ENCODE data around the gene FARP2.

FARP2 gene

GRCh38 chr2:241479026-241479898 lies 123.2 kb downstream of the FARP2 start:
- Histone ChIP-seq H3K36me3 (no peaks in the 10 kb centered on the region), H3K27me3 (no peaks in the 10 kb centered on the region), H3K9me3 (no peaks in the 10 kb centered on the region), H3K4me1 (no peaks in the 10 kb centered on the region), H3K4me3 (ENCODE audit: low read depth, low read length) (no peak overlapping the region)
- no peak for DNase-seq
- no peak for TF ChIP-seq CTCF (IDR thresholded peaks at IDR 0.05; ENCODE audit: low read depth, low read length)

- Histone ChIP-seq H3K4me1 (no peaks in the 10 kb centered on the region), H3K36me3 (no peaks in the 10 kb centered on the region), H3K4me3 (ENCODE audit: low read depth, low read length) (no peak overlapping the region), H3K27me3 (no peaks in the 10 kb centered on the region), H3K9me3 (no peaks in the 10 kb centered on the region)
- TF ChIP-seq CTCF (IDR thresholded peaks at IDR 0.05; ENCODE audit: low read depth, low read length): no peak
- DNase-seq: no peak
Measured at GRCh38 chr2:241481687-241482086, 125.6 kb downstream of the FARP2 start.

GRCh38 chr2:241482126-241482955 lies 126.3 kb downstream of the FARP2 start:
- H3K9me3 ChIP-seq: no peaks in the 10 kb centered on the region
- H3K36me3 ChIP-seq: no peaks in the 10 kb centered on the region
- no peaks in the 10 kb centered on the region for H3K4me1 ChIP-seq
- H3K4me3 ChIP-seq (ENCODE audit: low read depth, low read length): no peak overlapping the region
- no peak for DNase-seq
- no peaks in the 10 kb centered on the region for H3K27me3 ChIP-seq
- TF ChIP-seq CTCF (IDR thresholded peaks at IDR 0.05; ENCODE audit: low read depth, low read length): no peak

- no peaks in the 10 kb centered on the region for H3K27me3 ChIP-seq
- no peak overlapping the region for H3K4me3 ChIP-seq (ENCODE audit: low read depth, low read length)
- H3K36me3 ChIP-seq: no peaks in the 10 kb centered on the region
- DNase-seq: no peak
- H3K9me3 ChIP-seq: no peaks in the 10 kb centered on the region
- no peak for TF ChIP-seq CTCF (IDR thresholded peaks at IDR 0.05; ENCODE audit: low read depth, low read length)
- no peaks in the 10 kb centered on the region for H3K4me1 ChIP-seq
Measured at GRCh38 chr2:241483305-241483704, 127.2 kb downstream of the FARP2 start.

- TF ChIP-seq CTCF (IDR thresholded peaks at IDR 0.05; ENCODE audit: low read depth, low read length): no peak
- no peak overlapping the region for H3K4me3 ChIP-seq (ENCODE audit: low read depth, low read length)
- no peaks in the 10 kb centered on the region for H3K27me3 ChIP-seq
- DNase-seq: no peak
- H3K9me3 ChIP-seq: no peaks in the 10 kb centered on the region
- H3K4me1 ChIP-seq: peaks cover 7% of the 10 kb centered on the region
- H3K36me3 ChIP-seq: no peaks in the 10 kb centered on the region
Measured at GRCh38 chr2:241485172-241485911, 129.3 kb downstream of the FARP2 start.
